Peyer's patch (tissue), 4 donors: Measurements from ENCODE around the gene DNM3. TPM values are rescaled to one million over a fixed set of nuclear protein-coding genes. Genes with fewer than 3 reads are reported as not detected.

Experiments used
- DNase-seq, 3 donors: peaks; one replicate each; pipeline ENCODE4 v3.0.0-alpha.2; 2017 to 2019
- H3K27ac ChIP-seq, 4 donors: fragments of 200-600 bp; sonication (generic); one replicate each; pipeline ENCODE4 v1.5.1; 2016 to 2019
- H3K27me3 ChIP-seq, 2 donors: fragments of 200-600 bp; sonication (generic); one replicate each; pipeline ENCODE4 v1.5.1; 2019
- H3K36me3 ChIP-seq, 3 donors: fragments of 200-600 bp; sonication (generic); one replicate each; pipeline ENCODE4 v1.5.1; 2016 to 2019
- H3K4me1 ChIP-seq, 4 donors: fragments of 200-600 bp; sonication (generic); one replicate each; pipeline ENCODE4 v1.5.1; 2016 to 2019
- H3K4me3 ChIP-seq, 4 donors: fragments of 200-600 bp; sonication (generic); 1 replicate in 3 of 4; 2 replicates in 1 of 4; pipeline ENCODE4 v1.5.1; 2016 to 2019; ENCODE audit warnings: mild to moderate bottlenecking in 1 of 4
- H3K9me3 ChIP-seq, 4 donors: fragments of 200-600 bp; sonication (generic); one replicate each; pipeline ENCODE4 v1.5.1; 2016 to 2019; ENCODE audit warnings: mild to moderate bottlenecking in 1 of 4
- CTCF ChIP-seq, 6 experiments: fragments of 450-650 bp in 4 of 6; fragments of 200-600 bp in 2 of 6; sonication (generic) in 1 of 6; IDR thresholded peaks; one replicate each; pipeline ENCODE4 v1.5.1; 2017 to 2019; ENCODE audit warnings: antibody characterized with exemption in 6 of 6, mild to moderate bottlenecking in 3 of 6, moderate library complexity in 1 of 6
- POLR2A ChIP-seq, 2 donors: fragments of 450-650 bp; IDR thresholded peaks; one replicate each; pipeline ENCODE4 v1.5.1; 2017; ENCODE audit warnings: antibody characterized with exemption in 2 of 2, mild to moderate bottlenecking in 2 of 2, moderate library complexity in 2 of 2
- total RNA-seq, 4 donors: library from RNA; depleted of rRNA; stranded (reverse); fragments of >200 nt; gene quantifications; one replicate each; pipeline ENCODE4 v1.1.0, GENCODE V29; 2016

DNM3 gene
- total RNA-seq, 4 donors from 2014 or later = 1.4 to 11.6 (median 2.0) TPM

GRCh38 chr1:172354291-172355274 is 513.3 kb downstream of the DNM3 start:
- Histone ChIP-seq H3K27me3 (no peaks in the 10 kb centered on the region), H3K9me3 (no peaks in the 10 kb centered on the region), H3K4me1 (peaks cover 0 to 48% (median 11%) of the 10 kb centered on the region in 4 donors), H3K36me3 (no peaks in the 10 kb centered on the region), H3K27ac (no peak overlapping the region), H3K4me3 (no peak overlapping the region)
- DNase-seq = no peak
- TF ChIP-seq CTCF (IDR thresholded peaks at IDR 0.05) = no peak
- no peak for TF ChIP-seq POLR2A (IDR thresholded peaks at IDR 0.05)

- peak in 1 of 3 donors; percentile 58 for DNase-seq
- Histone ChIP-seq H3K9me3 (no peaks in the 10 kb centered on the region), H3K4me3 (no peak overlapping the region), H3K4me1 (peaks cover 0 to 63% (median 17%) of the 10 kb centered on the region in 4 donors), H3K36me3 (no peaks in the 10 kb centered on the region), H3K27ac (peak overlapping the region in 1 of 4 donors; percentile 83), H3K27me3 (no peaks in the 10 kb centered on the region)
- peak in 3 of 6 experiments; percentile 43 to 45 (median 44) for TF ChIP-seq CTCF (IDR thresholded peaks at IDR 0.05)
- TF ChIP-seq POLR2A (IDR thresholded peaks at IDR 0.05) = no peak
Measured at GRCh38 chr1:172356620-172357019, 515.3 kb downstream of the DNM3 start.

GRCh38 chr1:172357753-172358385 is 516.6 kb downstream of the DNM3 start:
- Histone ChIP-seq H3K4me3 (no peak overlapping the region), H3K36me3 (no peaks in the 10 kb centered on the region), H3K4me1 (peaks cover 0 to 55% (median 17%) of the 10 kb centered on the region in 4 donors), H3K27me3 (no peaks in the 10 kb centered on the region), H3K27ac (peak overlapping the region; percentile 70 to 85 (median 78)), H3K9me3 (no peaks in the 10 kb centered on the region)
- TF ChIP-seq POLR2A (IDR thresholded peaks at IDR 0.05) (no peak), CTCF (IDR thresholded peaks at IDR 0.05) (no peak)
- no peak for DNase-seq

- TF ChIP-seq CTCF (IDR thresholded peaks at IDR 0.05) (no peak), POLR2A (IDR thresholded peaks at IDR 0.05) (no peak)
- Histone ChIP-seq H3K9me3 (no peaks in the 10 kb centered on the region), H3K4me3 (no peak overlapping the region), H3K4me1 (peaks cover 0 to 55% (median 17%) of the 10 kb centered on the region in 4 donors), H3K36me3 (no peaks in the 10 kb centered on the region), H3K27me3 (no peaks in the 10 kb centered on the region), H3K27ac (peak overlapping the region; percentile 50 to 83 (median 72))
- DNase-seq = no peak
Measured at GRCh38 chr1:172359491-172359999, 518.2 kb downstream of the DNM3 start.

GRCh38 chr1:172360511-172360910 is 519.2 kb downstream of the DNM3 start:
- Histone ChIP-seq H3K4me3 (no peak overlapping the region), H3K9me3 (no peaks in the 10 kb centered on the region), H3K27me3 (no peaks in the 10 kb centered on the region), H3K36me3 (no peaks in the 10 kb centered on the region), H3K4me1 (peaks cover 0 to 55% (median 17%) of the 10 kb centered on the region in 4 donors), H3K27ac (peak overlapping the region; percentile 27 to 83 (median 51))
- TF ChIP-seq POLR2A (IDR thresholded peaks at IDR 0.05) = no peak
- TF ChIP-seq CTCF (IDR thresholded peaks at IDR 0.05) = no peak
- DNase-seq = no peak
